Tibial artery (tissue), 4 donors: ENCODE measurements around the gene LARP6.

Experiments used
- DNase-seq, 2 donors: peaks; one replicate each; pipeline ENCODE4 v3.0.0-alpha.2; 2019
- H3K27ac ChIP-seq, 2 donors: fragments of 200-600 bp; sonication (generic) in 1 of 2; 1 replicate in 1 of 2; 2 replicates in 1 of 2; pipeline ENCODE4 v1.5.1; 2018 to 2019; ENCODE audit warnings: mild to moderate bottlenecking in 1 of 2
- H3K27me3 ChIP-seq, 2 donors: fragments of 200-600 bp; sonication (generic) in 1 of 2; one replicate each; pipeline versions ENCODE4 v1.5.1 to v1.6.0; 2016 to 2019
- H3K36me3 ChIP-seq, 3 donors: fragments of 200-600 bp; sonication (generic) in 2 of 3; one replicate each; pipeline ENCODE4 v1.5.1; 2016 to 2019; ENCODE audit warnings: mild to moderate bottlenecking in 2 of 3
- H3K4me1 ChIP-seq, 4 donors: fragments of 200-600 bp; sonication (generic) in 2 of 4; 1 replicate in 3 of 4; 2 replicates in 1 of 4; pipeline ENCODE4 v1.5.1; 2016 to 2019
- H3K4me3 ChIP-seq, 2 donors: fragments of 200-600 bp; sonication (generic) in 1 of 2; 1 replicate in 1 of 2; 2 replicates in 1 of 2; pipeline ENCODE4 v1.5.1; 2018 to 2019; ENCODE audit warnings: mild to moderate bottlenecking in 2 of 2
- H3K9me3 ChIP-seq, 3 donors: fragments of 200-600 bp; sonication (generic) in 1 of 3; one replicate each; pipeline ENCODE4 v1.5.1; 2016 to 2019
- CTCF ChIP-seq, 2 experiments: fragments of 200-600 bp in 1 of 2; fragments of 450-650 bp in 1 of 2; IDR thresholded peaks; one replicate each; pipeline ENCODE4 v1.5.1; 2017 to 2019; ENCODE audit warnings: antibody characterized with exemption in 2 of 2, mild to moderate bottlenecking in 1 of 2, moderate library complexity in 1 of 2
- intact Hi-C: fragments of 100-400 bp; cut with DNase I; formaldehyde crosslinking; loops from one replicate; pipeline ENCODE4 v1.15.0; 2023; ENCODE audit warnings: low total_unique reads

Gene LARP6

GRCh38 chr15:70789213-70789612, 64.7 kb downstream of the LARP6 start:
- H3K9me3 ChIP-seq: no peaks in the 10 kb centered on the region
- H3K27me3 ChIP-seq: no peaks in the 10 kb centered on the region
- H3K27ac ChIP-seq: no peak overlapping the region
- H3K4me3 ChIP-seq: no peak overlapping the region
- intact Hi-C loops: no loop called here
- no peak for TF ChIP-seq CTCF (IDR thresholded peaks at IDR 0.05)
- peaks cover 0 to 6% (median 2%) of the 10 kb centered on the region in 4 donors for H3K4me1 ChIP-seq
- DNase-seq: no peak
- H3K36me3 ChIP-seq: no peaks in the 10 kb centered on the region

- intact Hi-C loops: no loop called here
- no peaks in the 10 kb centered on the region for H3K36me3 ChIP-seq
- H3K27ac ChIP-seq: no peak overlapping the region
- H3K4me1 ChIP-seq: no peaks in the 10 kb centered on the region
- DNase-seq: no peak
- no peaks in the 10 kb centered on the region for H3K27me3 ChIP-seq
- no peaks in the 10 kb centered on the region for H3K9me3 ChIP-seq
- no peak overlapping the region for H3K4me3 ChIP-seq
- TF ChIP-seq CTCF (IDR thresholded peaks at IDR 0.05): no peak
These were observed 65.6 kb downstream of the LARP6 start for GRCh38 chr15:70788114-70789049.

- no peaks in the 10 kb centered on the region for H3K9me3 ChIP-seq
- H3K27ac ChIP-seq: no peak overlapping the region
- TF ChIP-seq CTCF (IDR thresholded peaks at IDR 0.05): no peak
- no peak overlapping the region for H3K4me3 ChIP-seq
- DNase-seq: no peak
- H3K36me3 ChIP-seq: no peaks in the 10 kb centered on the region
- H3K4me1 ChIP-seq: no peaks in the 10 kb centered on the region
- intact Hi-C loops: no loop called here
- no peaks in the 10 kb centered on the region for H3K27me3 ChIP-seq
These were observed 67.0 kb downstream of the LARP6 start for GRCh38 chr15:70786996-70787395.

- Histone ChIP-seq H3K9me3 (no peaks in the 10 kb centered on the region), H3K36me3 (no peaks in the 10 kb centered on the region), H3K27me3 (no peaks in the 10 kb centered on the region), H3K4me3 (no peak overlapping the region), H3K4me1 (peaks cover 0 to 4% (median under 1%) of the 10 kb centered on the region in 4 donors), H3K27ac (no peak overlapping the region)
- DNase-seq: no peak
- TF ChIP-seq CTCF (IDR thresholded peaks at IDR 0.05): no peak
- intact Hi-C loops: no loop called here
These were observed 70.3 kb downstream of the LARP6 start for GRCh38 chr15:70783610-70784022.

- no peaks in the 10 kb centered on the region for H3K27me3 ChIP-seq
- DNase-seq: no peak
These were observed 70.9 kb downstream of the LARP6 start for GRCh38 chr15:70783041-70783440.

More at GRCh38 chr15:70783041-70783440, 70.9 kb downstream of the LARP6 start:
- Histone ChIP-seq H3K9me3 (no peaks in the 10 kb centered on the region), H3K4me3 (no peak overlapping the region), H3K36me3 (no peaks in the 10 kb centered on the region), H3K4me1 (peaks cover 0 to 10% (median 4%) of the 10 kb centered on the region in 4 donors), H3K27ac (no peak overlapping the region)
- intact Hi-C loops: no loop called here
- TF ChIP-seq CTCF (IDR thresholded peaks at IDR 0.05): no peak
